IMR-90 (cell line): ENCODE data around the gene FBXW8.

Source experiments
- BHLHE40 ChIP-seq: fragments of 150-350 bp; IDR thresholded peaks from 2 replicates; pipeline ENCODE4 v1.6.1; 2016; ENCODE audit warnings: mild to moderate bottlenecking, low read depth, low read length
- CEBPB ChIP-seq: IDR thresholded peaks from 2 replicates; pipeline ENCODE4 v1.6.1; 2012; ENCODE audit warnings: low read depth, low read length, improper control_type of control experiment
- CHD1 ChIP-seq: IDR thresholded peaks from 2 replicates; pipeline ENCODE4 v1.6.1; 2012; ENCODE audit warnings: low read depth, low read length, improper control_type of control experiment
- FOS ChIP-seq: fragments of 150-350 bp; IDR thresholded peaks from 2 replicates; pipeline ENCODE4 v1.6.1; 2016; ENCODE audit warnings: low read depth, low read length
- MAZ ChIP-seq: IDR thresholded peaks from 2 replicates; pipeline ENCODE4 v1.6.1; 2012; ENCODE audit warnings: low read depth, mild to moderate bottlenecking, low read length, improper control_type of control experiment, moderate library complexity, borderline replicate concordance
- POLR2A ChIP-seq: IDR thresholded peaks from 2 replicates; pipeline ENCODE4 v1.6.1; 2012; ENCODE audit warnings: mild to moderate bottlenecking, low read depth, low read length
- RAD21 ChIP-seq: IDR thresholded peaks from 2 replicates; pipeline ENCODE4 v1.6.1; 2012; ENCODE audit warnings: low read length, improper control_type of control experiment
- RCOR1 ChIP-seq: IDR thresholded peaks from 2 replicates; pipeline ENCODE4 v1.6.1; 2012; ENCODE audit warnings: mild to moderate bottlenecking, low read length, improper control_type of control experiment; ENCODE audit not compliant: insufficient replicate concordance
- RFX5 ChIP-seq: IDR thresholded peaks from 2 replicates; pipeline ENCODE4 v1.8.0; 2012; ENCODE audit warnings: low read depth, mild to moderate bottlenecking, low read length, moderate library complexity
- SMC3 ChIP-seq: fragments of 150-350 bp; IDR thresholded peaks from 2 replicates; pipeline ENCODE4 v1.6.1; 2016; ENCODE audit warnings: low read depth, mild to moderate bottlenecking, antibody characterized with exemption, low read length, moderate library complexity
- TF ChIP-seq, protein P1 (sequence below): conservative IDR thresholded peaks from 2 replicates; pipeline ENCODE4 v1.5.1; 2012; ENCODE audit warnings: mild to moderate bottlenecking, low read depth, low read length, improper control_type of control experiment
- TF ChIP-seq, protein P2 (sequence below): fragments of 150-350 bp; IDR thresholded peaks from 2 replicates; pipeline ENCODE4 v1.6.1; 2017; ENCODE audit warnings: mild to moderate bottlenecking, antibody characterized with exemption, low read length, low read depth
- TF ChIP-seq, protein P3 (sequence below): fragments of 150-350 bp; IDR thresholded peaks from 2 replicates; pipeline ENCODE4 v1.6.1; 2016; ENCODE audit warnings: low read depth, mild to moderate bottlenecking, low read length, moderate library complexity, borderline replicate concordance

DNA sequence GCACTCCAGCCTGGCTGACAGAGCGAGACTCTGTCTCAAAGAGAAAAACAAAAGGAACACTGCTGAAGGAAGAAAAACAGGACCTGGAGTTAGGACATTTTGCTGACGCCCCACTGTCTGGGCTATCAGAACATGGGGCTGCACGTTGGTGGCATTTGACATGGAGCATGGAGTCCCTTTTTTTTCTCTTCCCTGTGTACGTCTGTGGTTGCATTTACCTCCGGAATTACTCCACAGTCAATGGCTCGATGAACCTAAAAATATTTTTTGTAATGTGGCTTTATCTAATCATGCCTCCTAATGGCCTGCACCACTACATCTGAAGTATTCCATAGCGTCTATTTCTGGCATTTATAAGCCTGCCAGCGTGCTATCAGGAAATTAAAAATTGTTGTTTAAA, 157.7 kb downstream of the FBXW8 start:
- TF ChIP-seq, protein P1, sequence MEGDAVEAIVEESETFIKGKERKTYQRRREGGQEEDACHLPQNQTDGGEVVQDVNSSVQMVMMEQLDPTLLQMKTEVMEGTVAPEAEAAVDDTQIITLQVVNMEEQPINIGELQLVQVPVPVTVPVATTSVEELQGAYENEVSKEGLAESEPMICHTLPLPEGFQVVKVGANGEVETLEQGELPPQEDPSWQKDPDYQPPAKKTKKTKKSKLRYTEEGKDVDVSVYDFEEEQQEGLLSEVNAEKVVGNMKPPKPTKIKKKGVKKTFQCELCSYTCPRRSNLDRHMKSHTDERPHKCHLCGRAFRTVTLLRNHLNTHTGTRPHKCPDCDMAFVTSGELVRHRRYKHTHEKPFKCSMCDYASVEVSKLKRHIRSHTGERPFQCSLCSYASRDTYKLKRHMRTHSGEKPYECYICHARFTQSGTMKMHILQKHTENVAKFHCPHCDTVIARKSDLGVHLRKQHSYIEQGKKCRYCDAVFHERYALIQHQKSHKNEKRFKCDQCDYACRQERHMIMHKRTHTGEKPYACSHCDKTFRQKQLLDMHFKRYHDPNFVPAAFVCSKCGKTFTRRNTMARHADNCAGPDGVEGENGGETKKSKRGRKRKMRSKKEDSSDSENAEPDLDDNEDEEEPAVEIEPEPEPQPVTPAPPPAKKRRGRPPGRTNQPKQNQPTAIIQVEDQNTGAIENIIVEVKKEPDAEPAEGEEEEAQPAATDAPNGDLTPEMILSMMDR, result no peak
- TF ChIP-seq MAZ (no peak), POLR2A (no peak), RCOR1 (no peak), CHD1 (no peak), SMC3 (no peak), BHLHE40 (no peak), FOS (no peak), RFX5 (no peak), CEBPB (no peak), RAD21 (no peak)
- TF ChIP-seq, protein P2, sequence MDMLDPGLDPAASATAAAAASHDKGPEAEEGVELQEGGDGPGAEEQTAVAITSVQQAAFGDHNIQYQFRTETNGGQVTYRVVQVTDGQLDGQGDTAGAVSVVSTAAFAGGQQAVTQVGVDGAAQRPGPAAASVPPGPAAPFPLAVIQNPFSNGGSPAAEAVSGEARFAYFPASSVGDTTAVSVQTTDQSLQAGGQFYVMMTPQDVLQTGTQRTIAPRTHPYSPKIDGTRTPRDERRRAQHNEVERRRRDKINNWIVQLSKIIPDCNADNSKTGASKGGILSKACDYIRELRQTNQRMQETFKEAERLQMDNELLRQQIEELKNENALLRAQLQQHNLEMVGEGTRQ, result no peak
- TF ChIP-seq, protein P3, sequence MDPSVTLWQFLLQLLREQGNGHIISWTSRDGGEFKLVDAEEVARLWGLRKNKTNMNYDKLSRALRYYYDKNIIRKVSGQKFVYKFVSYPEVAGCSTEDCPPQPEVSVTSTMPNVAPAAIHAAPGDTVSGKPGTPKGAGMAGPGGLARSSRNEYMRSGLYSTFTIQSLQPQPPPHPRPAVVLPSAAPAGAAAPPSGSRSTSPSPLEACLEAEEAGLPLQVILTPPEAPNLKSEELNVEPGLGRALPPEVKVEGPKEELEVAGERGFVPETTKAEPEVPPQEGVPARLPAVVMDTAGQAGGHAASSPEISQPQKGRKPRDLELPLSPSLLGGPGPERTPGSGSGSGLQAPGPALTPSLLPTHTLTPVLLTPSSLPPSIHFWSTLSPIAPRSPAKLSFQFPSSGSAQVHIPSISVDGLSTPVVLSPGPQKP, result no peak
